Activated naive CD4-positive, alpha-beta T cell treated with anti-CD3 and anti-CD28 coated beads, Interleukin-2, amount 50 U/mL, for 24 hours (primary cell): ENCODE results near the gene TMTC3.

ENCODE experiments used
- H3K27ac Mint-ChIP-seq: one replicate; pipeline ENCODE4 v1.8.0; 2021; ENCODE audit warnings: mild to moderate bottlenecking, mixed read lengths
- H3K27me3 Mint-ChIP-seq: one replicate; pipeline ENCODE4 v1.8.0; 2021; ENCODE audit warnings: mixed read lengths
- H3K36me3 Mint-ChIP-seq: one replicate; pipeline ENCODE4 v1.8.0; 2021; ENCODE audit warnings: mixed read lengths
- H3K4me1 Mint-ChIP-seq: one replicate; pipeline ENCODE4 v1.8.0; 2021; ENCODE audit warnings: mixed read lengths
- H3K4me3 Mint-ChIP-seq: one replicate; pipeline ENCODE4 v1.8.0; 2021; ENCODE audit warnings: mild to moderate bottlenecking, mixed read lengths
- H3K9me3 Mint-ChIP-seq: one replicate; pipeline ENCODE4 v1.8.0; 2021; ENCODE audit warnings: mixed read lengths

The TMTC3 gene

GRCh38 chr12:88144546-88145468, 2.7 kb downstream of the TMTC3 start:
- Mint-ChIP-seq H3K4me1 (peaks cover 62% of the 10 kb centered on the region), H3K4me3 (peak overlapping the region; percentile 3), H3K27ac (no peak overlapping the region), H3K27me3 (no peaks in the 10 kb centered on the region), H3K9me3 (no peaks in the 10 kb centered on the region), H3K36me3 (no peaks in the 10 kb centered on the region)

GRCh38 chr12:88145567-88146505, 3.7 kb downstream of the TMTC3 start:
- H3K36me3 Mint-ChIP-seq, result no peaks in the 10 kb centered on the region
- no peaks in the 10 kb centered on the region for H3K27me3 Mint-ChIP-seq
- H3K27ac Mint-ChIP-seq, result no peak overlapping the region
- no peak overlapping the region for H3K4me3 Mint-ChIP-seq
- H3K9me3 Mint-ChIP-seq, result no peaks in the 10 kb centered on the region
- peaks cover 65% of the 10 kb centered on the region for H3K4me1 Mint-ChIP-seq

GRCh38 chr12:88150063-88150462, 8.0 kb downstream of the TMTC3 start:
- peaks cover 56% of the 10 kb centered on the region for H3K4me1 Mint-ChIP-seq
- H3K27me3 Mint-ChIP-seq, result no peaks in the 10 kb centered on the region
- H3K27ac Mint-ChIP-seq, result no peak overlapping the region
- no peaks in the 10 kb centered on the region for H3K36me3 Mint-ChIP-seq
- no peak overlapping the region for H3K4me3 Mint-ChIP-seq
- no peaks in the 10 kb centered on the region for H3K9me3 Mint-ChIP-seq

DNA sequence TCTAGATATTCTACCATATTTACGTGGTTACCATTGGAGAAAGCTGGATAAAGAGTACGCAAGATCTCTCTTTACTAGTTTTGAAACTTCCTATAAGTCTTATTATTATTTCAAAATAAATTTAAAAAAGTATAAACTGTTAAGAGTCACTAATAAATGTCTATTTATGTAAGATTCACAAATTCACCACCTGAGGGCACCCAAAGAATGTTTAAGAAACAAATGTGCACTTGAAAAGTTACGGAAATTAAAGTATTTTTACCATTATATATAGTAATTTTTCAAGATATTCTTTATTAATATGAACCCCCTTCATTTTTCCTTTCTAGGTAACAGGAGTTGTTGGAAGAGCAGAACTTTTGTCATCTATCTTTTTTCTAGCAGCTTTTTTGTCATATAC, 11.9 kb downstream of the TMTC3 start:
- no peaks in the 10 kb centered on the region for H3K27me3 Mint-ChIP-seq
- no peaks in the 10 kb centered on the region for H3K9me3 Mint-ChIP-seq
- H3K27ac Mint-ChIP-seq, result no peak overlapping the region
- H3K36me3 Mint-ChIP-seq, result peaks cover 6% of the 10 kb centered on the region
- no peak overlapping the region for H3K4me3 Mint-ChIP-seq
- peaks cover 30% of the 10 kb centered on the region for H3K4me1 Mint-ChIP-seq

DNA sequence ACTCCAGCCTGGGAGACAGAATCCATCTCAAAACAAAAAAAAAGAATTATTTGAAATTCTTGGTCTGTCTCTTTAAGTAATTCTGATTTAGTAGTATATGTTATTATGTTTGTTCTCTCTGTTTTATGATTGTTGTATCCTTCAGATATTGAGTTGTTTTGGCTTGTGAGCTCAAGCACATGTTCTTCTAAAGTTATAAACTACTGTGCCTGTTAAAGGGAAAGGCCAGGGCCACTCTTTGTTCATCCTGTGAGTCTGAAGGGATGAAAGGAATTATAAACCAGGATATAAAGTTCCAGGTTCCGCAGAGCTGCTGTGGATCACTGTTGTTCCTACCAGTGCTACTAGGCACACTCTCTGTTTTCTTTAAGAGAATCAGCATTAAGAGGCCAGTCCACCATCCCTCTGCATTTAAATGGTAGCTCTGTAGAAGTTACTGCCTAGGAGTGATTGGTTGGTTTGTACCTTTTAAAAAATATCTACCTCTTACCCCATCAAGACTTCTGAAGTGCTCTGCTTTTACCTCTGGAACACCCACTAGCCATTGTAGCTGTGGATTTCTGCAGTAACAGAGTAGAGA, 14.1 kb downstream of the TMTC3 start:
- no peak overlapping the region for H3K4me3 Mint-ChIP-seq
- H3K36me3 Mint-ChIP-seq, result peaks cover 11% of the 10 kb centered on the region
- no peak overlapping the region for H3K27ac Mint-ChIP-seq
- H3K9me3 Mint-ChIP-seq, result no peaks in the 10 kb centered on the region
- no peaks in the 10 kb centered on the region for H3K27me3 Mint-ChIP-seq
- H3K4me1 Mint-ChIP-seq, result peaks cover 16% of the 10 kb centered on the region

- no peaks in the 10 kb centered on the region for H3K4me1 Mint-ChIP-seq
- H3K27me3 Mint-ChIP-seq, result no peaks in the 10 kb centered on the region
- H3K9me3 Mint-ChIP-seq, result no peaks in the 10 kb centered on the region
- H3K27ac Mint-ChIP-seq, result no peak overlapping the region
- H3K36me3 Mint-ChIP-seq, result peaks cover 24% of the 10 kb centered on the region
- H3K4me3 Mint-ChIP-seq, result no peak overlapping the region
Measured at GRCh38 chr12:88163371-88163770, 21.3 kb downstream of the TMTC3 start.

GRCh38 chr12:88166179-88166578, 24.1 kb downstream of the TMTC3 start:
- Mint-ChIP-seq H3K9me3 (no peaks in the 10 kb centered on the region), H3K27ac (no peak overlapping the region), H3K4me1 (no peaks in the 10 kb centered on the region), H3K36me3 (peaks cover 33% of the 10 kb centered on the region), H3K27me3 (no peaks in the 10 kb centered on the region), H3K4me3 (no peak overlapping the region)

DNA sequence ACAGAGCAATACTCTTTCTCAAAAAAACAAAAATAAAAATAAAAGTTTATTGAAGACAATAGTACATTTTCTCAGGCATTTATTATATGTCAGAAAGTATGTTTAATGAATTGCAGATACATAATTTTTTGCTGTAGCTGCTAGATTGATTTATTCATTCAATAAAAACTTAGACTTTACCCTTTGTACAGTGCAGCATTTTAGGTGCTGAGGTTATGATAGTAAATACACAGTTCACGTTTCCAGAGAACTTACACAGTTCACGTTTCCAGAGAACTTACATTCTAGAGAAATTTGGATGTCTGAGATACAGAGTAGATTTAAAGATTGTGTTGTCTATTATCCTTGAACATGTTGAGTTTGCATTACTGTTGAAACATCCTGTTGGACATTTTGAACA, 25.3 kb downstream of the TMTC3 start:
- Mint-ChIP-seq H3K27me3 (no peaks in the 10 kb centered on the region), H3K36me3 (peaks cover 33% of the 10 kb centered on the region), H3K27ac (no peak overlapping the region), H3K4me1 (no peaks in the 10 kb centered on the region), H3K9me3 (no peaks in the 10 kb centered on the region), H3K4me3 (no peak overlapping the region)

- Mint-ChIP-seq H3K9me3 (no peaks in the 10 kb centered on the region), H3K4me3 (no peak overlapping the region), H3K27ac (no peak overlapping the region), H3K36me3 (peaks cover 43% of the 10 kb centered on the region), H3K27me3 (no peaks in the 10 kb centered on the region), H3K4me1 (no peaks in the 10 kb centered on the region)
Measured at GRCh38 chr12:88172844-88173407, 30.8 kb downstream of the TMTC3 start.

- Mint-ChIP-seq H3K4me1 (no peaks in the 10 kb centered on the region), H3K36me3 (peaks cover 41% of the 10 kb centered on the region), H3K27me3 (no peaks in the 10 kb centered on the region), H3K27ac (peak overlapping the region; percentile 14), H3K4me3 (no peak overlapping the region), H3K9me3 (no peaks in the 10 kb centered on the region)
Measured at GRCh38 chr12:88175544-88175943, 33.4 kb downstream of the TMTC3 start.

GRCh38 chr12:88179436-88180014, 37.4 kb downstream of the TMTC3 start:
- no peak overlapping the region for H3K27ac Mint-ChIP-seq
- no peaks in the 10 kb centered on the region for H3K27me3 Mint-ChIP-seq
- H3K36me3 Mint-ChIP-seq, result peaks cover 52% of the 10 kb centered on the region
- no peaks in the 10 kb centered on the region for H3K4me1 Mint-ChIP-seq
- H3K4me3 Mint-ChIP-seq, result no peak overlapping the region
- H3K9me3 Mint-ChIP-seq, result peaks cover 6% of the 10 kb centered on the region

DNA sequence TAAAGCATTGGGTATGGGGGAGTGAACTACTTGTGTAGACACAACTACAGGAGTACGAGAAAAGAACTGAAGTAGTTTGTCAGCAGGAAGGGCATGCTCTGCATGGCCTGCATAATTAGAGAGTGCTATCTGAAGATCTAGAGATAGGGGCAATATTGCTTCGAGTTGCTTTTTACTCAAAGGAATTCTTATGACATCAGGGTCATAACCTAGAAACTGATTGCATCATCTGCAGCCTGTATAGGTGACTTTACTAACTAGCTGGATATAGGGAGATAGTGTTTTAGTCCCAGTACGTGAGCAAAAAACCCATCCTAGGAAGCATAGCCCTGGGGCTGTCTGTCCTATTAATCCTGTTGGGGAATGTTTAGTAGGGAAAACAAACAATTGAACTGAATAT, 39.8 kb downstream of the TMTC3 start:
- peaks cover 6% of the 10 kb centered on the region for H3K9me3 Mint-ChIP-seq
- H3K27me3 Mint-ChIP-seq, result no peaks in the 10 kb centered on the region
- no peaks in the 10 kb centered on the region for H3K4me1 Mint-ChIP-seq
- no peak overlapping the region for H3K27ac Mint-ChIP-seq
- H3K4me3 Mint-ChIP-seq, result no peak overlapping the region
- H3K36me3 Mint-ChIP-seq, result peaks cover 52% of the 10 kb centered on the region

GRCh38 chr12:88182416-88182815, 40.3 kb downstream of the TMTC3 start:
- H3K27ac Mint-ChIP-seq, result no peak overlapping the region
- no peaks in the 10 kb centered on the region for H3K4me1 Mint-ChIP-seq
- H3K9me3 Mint-ChIP-seq, result peaks cover 6% of the 10 kb centered on the region
- peaks cover 49% of the 10 kb centered on the region for H3K36me3 Mint-ChIP-seq
- H3K4me3 Mint-ChIP-seq, result no peak overlapping the region
- no peaks in the 10 kb centered on the region for H3K27me3 Mint-ChIP-seq

- H3K4me1 Mint-ChIP-seq, result no peaks in the 10 kb centered on the region
- H3K27me3 Mint-ChIP-seq, result no peaks in the 10 kb centered on the region
- H3K27ac Mint-ChIP-seq, result no peak overlapping the region
- H3K4me3 Mint-ChIP-seq, result no peak overlapping the region
- peaks cover 6% of the 10 kb centered on the region for H3K9me3 Mint-ChIP-seq
- H3K36me3 Mint-ChIP-seq, result peaks cover 42% of the 10 kb centered on the region
Measured at GRCh38 chr12:88184196-88184595, 42.1 kb downstream of the TMTC3 start.

GRCh38 chr12:88185279-88185678, 43.2 kb downstream of the TMTC3 start:
- no peak overlapping the region for H3K27ac Mint-ChIP-seq
- peaks cover 33% of the 10 kb centered on the region for H3K36me3 Mint-ChIP-seq
- peaks cover 6% of the 10 kb centered on the region for H3K9me3 Mint-ChIP-seq
- H3K4me3 Mint-ChIP-seq, result no peak overlapping the region
- H3K4me1 Mint-ChIP-seq, result no peaks in the 10 kb centered on the region
- H3K27me3 Mint-ChIP-seq, result no peaks in the 10 kb centered on the region
